GM18858 (cell line): Measurements from ENCODE around the gene SLC17A7.

ENCODE experiments used
- ATAC-seq: cut with Tn5 transposase; IDR thresholded peaks from one replicate; pipeline ENCODE4 v1.9.1; 2021; ENCODE audit not compliant: unreplicated experiment

SLC17A7 gene

GRCh38 chr19:49428547-49429451 is 12.5 kb downstream of the SLC17A7 start:
- ATAC-seq: no peak

- no peak for ATAC-seq
Observed at GRCh38 chr19:49427855-49428546, 13.3 kb downstream of the SLC17A7 start.

- ATAC-seq: no peak
Observed at GRCh38 chr19:49427339-49427738, 14.0 kb downstream of the SLC17A7 start.

- no peak for ATAC-seq
Observed at GRCh38 chr19:49425922-49426592, 15.3 kb downstream of the SLC17A7 start.

GRCh38 chr19:49425178-49425577 is 16.1 kb downstream of the SLC17A7 start, which contains the start of gene GFY:
Gene GFY, plus strand, starts transcription at chr19:49425388. Its CDS starts 1,043 bp downstream, at chr19:49426431.
- ATAC-seq: no peak

GRCh38 chr19:49423985-49424303 is 17.4 kb downstream of the SLC17A7 start:
- ATAC-seq: no peak

GRCh38 chr19:49423071-49423984 is 18.0 kb downstream of the SLC17A7 start, which contains the start of gene PTH2:
Gene PTH2, minus strand, starts transcription at chr19:49423441. Its CDS starts 102 bp downstream, at chr19:49423339.
- no peak for ATAC-seq

- no peak for ATAC-seq
Observed at GRCh38 chr19:49422407-49423070, 18.8 kb downstream of the SLC17A7 start.

GRCh38 chr19:49421878-49422202 is 19.5 kb downstream of the SLC17A7 start:
- no peak for ATAC-seq

GRCh38 chr19:49421039-49421877 is 20.1 kb downstream of the SLC17A7 start:
- ATAC-seq: no peak

- no peak for ATAC-seq
Observed at GRCh38 chr19:49420227-49420626, 21.1 kb downstream of the SLC17A7 start.

- no peak for ATAC-seq
Observed at GRCh38 chr19:49419173-49419572, 22.2 kb downstream of the SLC17A7 start.

- no peak for ATAC-seq
Observed at GRCh38 chr19:49418511-49418910, 22.8 kb downstream of the SLC17A7 start.

- no peak for ATAC-seq
Observed at GRCh38 chr19:49417088-49417487, 24.2 kb downstream of the SLC17A7 start.

GRCh38 chr19:49415810-49416200 is 25.5 kb downstream of the SLC17A7 start:
- ATAC-seq: no peak

GRCh38 chr19:49415102-49415809 is 26.1 kb downstream of the SLC17A7 start:
- ATAC-seq: no peak

GRCh38 chr19:49414256-49414655 is 27.1 kb downstream of the SLC17A7 start:
- no peak for ATAC-seq

GRCh38 chr19:49413348-49413747 is 28.0 kb downstream of the SLC17A7 start:
- no peak for ATAC-seq
